K562 (cell line): Measurements from ENCODE around the gene NBR1. TPM values are rescaled to one million over a fixed set of nuclear protein-coding genes. Genes with fewer than 3 reads are reported as not detected.

ENCODE experiments used
- ARNT ChIP-seq, 2 experiments: fragments of 450-650 bp; IDR thresholded peaks; 2 replicates each; pipeline ENCODE4 v1.6.1; 2016; ENCODE audit warnings: mild to moderate bottlenecking in 1 of 2
- ELF2 ChIP-seq: fragments of 250-450 bp; sonication (Bioruptor Pico); IDR thresholded peaks from 2 replicates; pipeline ENCODE4 v1.5.0; 2021; ENCODE audit warnings: mild to moderate bottlenecking
- FOSL1 ChIP-seq: fragments of 200-800 bp; sonication (Bioruptor generic); conservative IDR thresholded peaks from 2 replicates; pipeline ENCODE4 v1.6.1; 2016; ENCODE audit warnings: missing genetic modification characterization, missing compliant biosample characterization
- HIVEP1 ChIP-seq: fragments of 250-450 bp; sonication (Bioruptor Pico); IDR thresholded peaks from 2 replicates; pipeline ENCODE4 v1.4.0; 2020; ENCODE audit warnings: mild to moderate bottlenecking
- KDM5B ChIP-seq: fragments of 200-600 bp; sonication (generic); IDR thresholded peaks from 2 replicates; pipeline ENCODE4 v1.6.1; 2012; ENCODE audit warnings: low read depth, mild to moderate bottlenecking, moderate library complexity, low read length, control low read depth, inconsistent platforms; ENCODE audit not compliant: insufficient replicate concordance
- KLF1 ChIP-seq: fragments of 450-650 bp; IDR thresholded peaks from 2 replicates; pipeline ENCODE4 v1.6.1; 2016; ENCODE audit warnings: missing genetic modification characterization, missing compliant biosample characterization
- MTA2 ChIP-seq: fragments of 450-650 bp; IDR thresholded peaks from 2 replicates; pipeline ENCODE4 v1.6.1; 2016; ENCODE audit warnings: low read depth
- NFE2 ChIP-seq: IDR thresholded peaks from 2 replicates; pipeline ENCODE4 v1.6.1; 2014; ENCODE audit warnings: antibody characterized with exemption, low read depth
- RBBP5 ChIP-seq: fragments of 200-600 bp; sonication (generic); IDR thresholded peaks from 2 replicates; pipeline ENCODE4 v1.6.1; 2012; ENCODE audit warnings: borderline replicate concordance, mild to moderate bottlenecking, low read length, control low read depth, inconsistent platforms; ENCODE audit not compliant: insufficient read depth, poor library complexity, severe bottlenecking
- RHOXF2B ChIP-seq: fragments of 250-450 bp; sonication (Bioruptor Pico); conservative IDR thresholded peaks from 2 replicates; pipeline ENCODE4 v1.5.1; 2021
- RNF2 ChIP-seq: sonication (generic); IDR thresholded peaks from 2 replicates; pipeline ENCODE4 v1.6.1; 2016
- SIN3A ChIP-seq, 2 experiments: fragments of 150-350 bp in 1 of 2; IDR thresholded peaks; 2 replicates each; pipeline ENCODE4 v1.6.1; 2011 to 2016; ENCODE audit warnings: borderline replicate concordance in 2 of 2, low read depth in 2 of 2, low read length in 2 of 2, mild to moderate bottlenecking in 2 of 2, moderate library complexity in 2 of 2; ENCODE audit not compliant: control insufficient read depth in 1 of 2
- SUPT5H ChIP-seq: fragments of 450-650 bp; IDR thresholded peaks from 2 replicates; pipeline ENCODE4 v1.6.1; 2016
- TCFL5 ChIP-seq: fragments of 250-450 bp; sonication (Bioruptor Pico); conservative IDR thresholded peaks from 2 replicates; pipeline ENCODE4 v1.6.1; 2021; ENCODE audit warnings: mild to moderate bottlenecking, moderate library complexity, matching md5 sums
- TOE1 ChIP-seq, 2 experiments: fragments of 450-650 bp in 1 of 2; sonication (generic) in 1 of 2; formaldehyde crosslinking in 1 of 2; IDR thresholded peaks; 2 replicates each; pipeline versions ENCODE4 v1.7.1 to v1.8.0; 2016 to 2022; ENCODE audit warnings: borderline replicate concordance in 2 of 2, mild to moderate bottlenecking in 2 of 2, antibody characterized with exemption in 1 of 2, inconsistent platforms in 1 of 2, low read depth in 1 of 2, missing genetic modification reagents in 1 of 2, moderate library complexity in 1 of 2
- TSC22D4 ChIP-seq: fragments of 450-650 bp; IDR thresholded peaks from 2 replicates; pipeline ENCODE4 v1.6.1; 2016; ENCODE audit warnings: missing genetic modification characterization, missing biosample characterization, control low read depth
- ZNF146 ChIP-seq: IDR thresholded peaks from one replicate; pipeline ENCODE4 v1.6.1; 2018; ENCODE audit warnings: missing compliant biosample characterization; ENCODE audit not compliant: unreplicated experiment
- ZNF23 ChIP-seq: fragments of 250-450 bp; sonication (Bioruptor Pico); IDR thresholded peaks from 2 replicates; pipeline ENCODE4 v1.4.0; 2020; ENCODE audit warnings: mild to moderate bottlenecking
- ZNF586 ChIP-seq: fragments of 450-650 bp; formaldehyde crosslinking; conservative IDR thresholded peaks from 2 replicates; pipeline ENCODE4 v1.4.0; 2020; ENCODE audit warnings: mild to moderate bottlenecking, moderate library complexity
- ZNF668 ChIP-seq: fragments of 250-450 bp; sonication (Bioruptor Pico); IDR thresholded peaks from 2 replicates; pipeline ENCODE4 v1.8.0; 2022; ENCODE audit warnings: mild to moderate bottlenecking, inconsistent platforms
- ZNF699 ChIP-seq: fragments of 250-450 bp; sonication (Bioruptor Pico); IDR thresholded peaks from 2 replicates; pipeline ENCODE4 v1.8.0; 2021; ENCODE audit warnings: mild to moderate bottlenecking, moderate library complexity; ENCODE audit not compliant: insufficient replicate concordance
- ZNF778 ChIP-seq: fragments of 450-650 bp; formaldehyde crosslinking; IDR thresholded peaks from 2 replicates; pipeline ENCODE4 v1.4.0; 2020; ENCODE audit warnings: mild to moderate bottlenecking, moderate library complexity
- polyA plus RNA-seq, 8 experiments: library from polyadenylated mRNA; depleted of rRNA in 4 of 8; stranded (reverse) in 5 of 8; unstranded in 3 of 8; fragments of >200 nt; fragmentation: Nextera tagmentation in 2 of 8; fragmentation: Illumina TruSeq in 1 of 8; extraction: Ambion mirVana in 2 of 8; extraction: Trizol in 1 of 8; gene quantifications; 2 replicates each; pipeline versions ENCODE4 v1.2.1 to v1.2.3, GENCODE V29; 2011 to 2014; ENCODE audit warnings: inconsistent platforms in 1 of 8, missing spikeins in 1 of 8
- total RNA-seq, 7 experiments: library from RNA; depleted of rRNA in 6 of 7; stranded (reverse); fragments of >200 nt in 6 of 7; fragmentation: Illumina TruSeq in 2 of 7; extraction: Trizol in 2 of 7; gene quantifications; 2 replicates each; pipeline versions ENCODE4 v1.2.1 to v1.2.3, GENCODE V29; 2011 to 2021; ENCODE audit warnings: low replicate concordance in 1 of 7
- TF ChIP-seq, protein P1 (sequence below): fragments of 250-450 bp; sonication (Bioruptor Pico); IDR thresholded peaks from 2 replicates; pipeline ENCODE4 v1.4.0; 2020
- TF ChIP-seq, protein P2 (sequence below): sonication (generic); IDR thresholded peaks from 2 replicates; pipeline ENCODE4 v1.6.1; 2016
- TF ChIP-seq, protein P3 (sequence below): sonication (generic); formaldehyde crosslinking; IDR thresholded peaks from 2 replicates; pipeline ENCODE4 v1.8.1; 2023; ENCODE audit warnings: mild to moderate bottlenecking, missing genetic modification reagents, moderate library complexity

Gene NBR1
- total and polyA plus RNA-seq, 9 of the 15 experiments (the other 6 are each of a cell fraction or from before 2014, with no cell fraction given) = 4.2 to 70.1 (median 39.9) TPM

DNA sequence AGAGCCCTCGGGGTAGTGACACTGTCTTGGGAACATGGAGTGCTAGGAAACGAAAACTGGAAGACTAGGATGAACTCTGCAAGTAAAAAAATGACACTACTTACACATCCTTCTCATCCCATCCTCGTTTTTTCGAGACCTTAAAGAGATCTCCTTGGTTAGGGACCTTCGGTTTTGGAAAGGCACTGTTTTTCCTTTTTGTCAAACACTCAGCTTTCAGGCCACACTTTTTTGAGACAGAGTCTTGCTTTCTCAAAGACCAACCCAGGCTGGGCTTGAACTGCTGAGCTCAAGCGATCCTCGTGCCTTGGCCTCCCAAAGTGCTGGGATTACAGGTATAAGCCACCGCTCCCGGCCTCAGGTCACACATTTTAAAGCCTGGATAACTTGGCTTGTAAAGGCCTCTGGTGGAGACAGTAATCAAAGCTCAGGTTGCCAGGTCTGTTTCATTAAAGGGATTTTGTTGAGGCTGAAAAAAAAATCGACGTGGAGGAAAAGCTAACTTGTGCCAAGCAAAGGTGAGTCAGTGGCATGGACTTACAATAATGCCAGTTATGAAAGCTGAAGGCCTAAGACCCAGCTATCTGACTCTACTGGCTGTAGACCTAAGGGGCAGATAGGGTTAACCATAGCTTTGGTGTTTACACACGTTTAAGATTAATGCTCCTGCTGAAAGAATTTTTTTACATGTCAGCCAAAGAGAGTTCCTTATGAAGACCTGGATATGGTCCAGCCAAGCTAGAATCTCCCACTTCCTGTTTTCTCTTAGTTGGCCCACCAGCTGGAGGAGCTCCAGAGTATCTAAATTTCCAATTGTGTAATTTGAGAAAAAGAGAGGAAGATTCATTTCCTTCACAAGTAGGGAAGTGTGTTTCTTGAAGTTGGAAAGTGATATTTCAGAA is 823 bp downstream of the NBR1 start (continued):
- TF ChIP-seq ELF2 (CRISPR knock-in tag) (no peak), ZNF778 (no peak), FOSL1 (tag) (no peak; the same call in 1 of the 2 replicates), SUPT5H (no peak), KLF1 (tag) (no peak), TSC22D4 (tag) (no peak), RNF2 (no peak), ZNF668 (CRISPR knock-in tag) (no peak), SIN3A (IDR thresholded peaks at IDR 0.05; ENCODE audit: borderline replicate concordance in 2 of 2, control insufficient read depth in 1 of 2, low read depth in 2 of 2, low read length in 2 of 2) (no peak; a peak in 1 of 4 replicates), ZNF699 (no peak), ZNF586 (CRISPR knock-in tag) (no peak), MTA2 (no peak), TCFL5 (CRISPR knock-in tag) (no peak), KDM5B (peak; percentile 25), RBBP5 (no peak), NFE2 (no peak), RHOXF2B (CRISPR knock-in tag) (no peak), ZNF23 (CRISPR knock-in tag) (no peak), ARNT (IDR thresholded peaks at IDR 0.05) (0 out of 4 replicates have a peak, but pooled peaks of 1 of the 2 experiments have one; percentile 9), TOE1 (IDR thresholded peaks at IDR 0.05; ENCODE audit: borderline replicate concordance) (no peak), TOE1 (CRISPR knock-in tag; IDR thresholded peaks at IDR 0.05; ENCODE audit: borderline replicate concordance, low read depth) (no peak), HIVEP1 (CRISPR knock-in tag) (no peak), ZNF146 (CRISPR knock-in tag) (no peak)
- TF ChIP-seq, protein P1, sequence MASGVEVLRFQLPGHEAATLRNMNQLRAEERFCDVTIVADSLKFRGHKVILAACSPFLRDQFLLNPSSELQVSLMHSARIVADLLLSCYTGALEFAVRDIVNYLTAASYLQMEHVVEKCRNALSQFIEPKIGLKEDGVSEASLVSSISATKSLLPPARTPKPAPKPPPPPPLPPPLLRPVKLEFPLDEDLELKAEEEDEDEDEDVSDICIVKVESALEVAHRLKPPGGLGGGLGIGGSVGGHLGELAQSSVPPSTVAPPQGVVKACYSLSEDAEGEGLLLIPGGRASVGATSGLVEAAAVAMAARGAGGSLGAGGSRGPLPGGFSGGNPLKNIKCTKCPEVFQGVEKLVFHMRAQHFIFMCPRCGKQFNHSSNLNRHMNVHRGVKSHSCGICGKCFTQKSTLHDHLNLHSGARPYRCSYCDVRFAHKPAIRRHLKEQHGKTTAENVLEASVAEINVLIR (CRISPR knock-in tag) = no peak
- TF ChIP-seq, protein P2, sequence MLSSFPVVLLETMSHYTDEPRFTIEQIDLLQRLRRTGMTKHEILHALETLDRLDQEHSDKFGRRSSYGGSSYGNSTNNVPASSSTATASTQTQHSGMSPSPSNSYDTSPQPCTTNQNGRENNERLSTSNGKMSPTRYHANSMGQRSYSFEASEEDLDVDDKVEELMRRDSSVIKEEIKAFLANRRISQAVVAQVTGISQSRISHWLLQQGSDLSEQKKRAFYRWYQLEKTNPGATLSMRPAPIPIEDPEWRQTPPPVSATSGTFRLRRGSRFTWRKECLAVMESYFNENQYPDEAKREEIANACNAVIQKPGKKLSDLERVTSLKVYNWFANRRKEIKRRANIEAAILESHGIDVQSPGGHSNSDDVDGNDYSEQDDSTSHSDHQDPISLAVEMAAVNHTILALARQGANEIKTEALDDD = no peak
- TF ChIP-seq, protein P3, sequence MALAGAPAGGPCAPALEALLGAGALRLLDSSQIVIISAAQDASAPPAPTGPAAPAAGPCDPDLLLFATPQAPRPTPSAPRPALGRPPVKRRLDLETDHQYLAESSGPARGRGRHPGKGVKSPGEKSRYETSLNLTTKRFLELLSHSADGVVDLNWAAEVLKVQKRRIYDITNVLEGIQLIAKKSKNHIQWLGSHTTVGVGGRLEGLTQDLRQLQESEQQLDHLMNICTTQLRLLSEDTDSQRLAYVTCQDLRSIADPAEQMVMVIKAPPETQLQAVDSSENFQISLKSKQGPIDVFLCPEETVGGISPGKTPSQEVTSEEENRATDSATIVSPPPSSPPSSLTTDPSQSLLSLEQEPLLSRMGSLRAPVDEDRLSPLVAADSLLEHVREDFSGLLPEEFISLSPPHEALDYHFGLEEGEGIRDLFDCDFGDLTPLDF (CRISPR knock-in tag) = no peak
